Osteocyte (in vitro differentiated cells): ENCODE results near the gene TSPEAR. TPM values are rescaled to one million over a fixed set of nuclear protein-coding genes. Genes with fewer than 3 reads are reported as not detected.

Source experiments
- DNase-seq: peaks from one replicate; pipeline ENCODE4 v3.0.0; 2021; ENCODE audit warnings: mixed read lengths; ENCODE audit not compliant: unreplicated experiment; ENCODE audit errors: extremely low spot score
- H3K27ac Mint-ChIP-seq: one replicate; pipeline ENCODE4 v1.8.0; 2021; ENCODE audit warnings: mild to moderate bottlenecking, mixed read lengths; ENCODE audit not compliant: unreplicated experiment
- H3K27me3 Mint-ChIP-seq: one replicate; pipeline ENCODE4 v1.8.0; 2021; ENCODE audit warnings: mixed read lengths; ENCODE audit not compliant: unreplicated experiment
- H3K36me3 Mint-ChIP-seq: one replicate; pipeline ENCODE4 v1.8.0; 2021; ENCODE audit warnings: mixed read lengths; ENCODE audit not compliant: unreplicated experiment
- H3K4me1 Mint-ChIP-seq: one replicate; pipeline ENCODE4 v1.8.0; 2021; ENCODE audit warnings: mixed read lengths; ENCODE audit not compliant: unreplicated experiment
- H3K4me3 Mint-ChIP-seq: one replicate; pipeline ENCODE4 v1.8.0; 2021; ENCODE audit warnings: mild to moderate bottlenecking, moderate library complexity, mixed read lengths; ENCODE audit not compliant: unreplicated experiment
- H3K9me3 Mint-ChIP-seq: one replicate; pipeline ENCODE4 v1.8.0; 2021; ENCODE audit warnings: mixed read lengths; ENCODE audit not compliant: unreplicated experiment
- CTCF ChIP-seq: fragments of 200-600 bp; sonication (generic); IDR thresholded peaks from 2 replicates; pipeline ENCODE4 v1.5.0; 2021; ENCODE audit warnings: antibody characterized with exemption, mild to moderate bottlenecking, moderate library complexity
- total RNA-seq: library from RNA; stranded (reverse); gene quantifications from 2 replicates; pipeline ENCODE4 v1.2.1, GENCODE V29; 2021

Gene TSPEAR
- total RNA-seq, 1 donor from 2014 or later: not detected

DNA sequence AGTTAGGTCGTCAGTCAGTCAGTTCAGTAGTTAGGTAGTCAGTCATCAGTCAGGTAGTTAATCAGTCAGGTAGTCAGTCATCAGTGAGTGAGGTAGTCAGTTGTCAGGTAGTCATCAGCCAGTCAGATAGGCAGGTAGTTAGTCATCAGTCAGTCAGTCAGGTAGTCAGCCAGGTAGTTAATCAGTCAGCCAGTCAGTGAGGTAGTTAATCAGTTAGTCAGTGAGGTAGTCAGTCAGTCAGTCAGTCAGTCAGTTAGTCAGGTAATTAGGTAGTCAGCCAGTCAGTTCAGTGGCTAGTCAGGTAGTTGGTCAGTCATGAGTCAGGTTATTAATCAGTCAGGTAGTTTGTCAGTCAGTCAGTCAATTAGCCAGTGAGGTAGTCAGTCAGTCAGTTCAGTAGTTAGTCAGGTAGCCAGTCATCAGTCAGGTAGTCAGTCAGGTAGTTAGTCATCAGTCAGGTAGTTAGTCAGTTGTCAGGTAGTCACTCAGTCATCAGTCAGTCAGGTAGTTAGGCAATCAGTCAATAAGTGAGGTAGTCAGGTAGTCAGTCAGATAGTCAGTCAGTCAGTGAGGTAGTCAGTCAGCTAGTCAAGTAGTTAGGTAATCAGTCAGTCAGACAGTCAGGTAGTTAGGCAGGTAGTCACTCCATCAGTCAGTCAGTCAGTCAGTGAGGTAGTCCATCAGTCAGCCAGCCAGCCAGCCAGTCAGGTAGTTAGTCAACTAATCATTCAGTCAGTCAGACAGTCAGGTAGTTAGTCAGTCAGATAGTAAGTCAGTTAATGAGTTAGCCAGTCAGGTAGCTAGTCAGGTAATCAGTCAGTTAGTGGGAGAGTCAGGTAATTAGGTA lies 187.6 kb downstream of the TSPEAR start:
- Mint-ChIP-seq H3K27ac (no peak overlapping the region), H3K36me3 (no peaks in the 10 kb centered on the region), H3K4me1 (no peaks in the 10 kb centered on the region), H3K4me3 (no peak overlapping the region), H3K9me3 (no peaks in the 10 kb centered on the region), H3K27me3 (no peaks in the 10 kb centered on the region)
- DNase-seq: no peak
- no peak for TF ChIP-seq CTCF

DNA sequence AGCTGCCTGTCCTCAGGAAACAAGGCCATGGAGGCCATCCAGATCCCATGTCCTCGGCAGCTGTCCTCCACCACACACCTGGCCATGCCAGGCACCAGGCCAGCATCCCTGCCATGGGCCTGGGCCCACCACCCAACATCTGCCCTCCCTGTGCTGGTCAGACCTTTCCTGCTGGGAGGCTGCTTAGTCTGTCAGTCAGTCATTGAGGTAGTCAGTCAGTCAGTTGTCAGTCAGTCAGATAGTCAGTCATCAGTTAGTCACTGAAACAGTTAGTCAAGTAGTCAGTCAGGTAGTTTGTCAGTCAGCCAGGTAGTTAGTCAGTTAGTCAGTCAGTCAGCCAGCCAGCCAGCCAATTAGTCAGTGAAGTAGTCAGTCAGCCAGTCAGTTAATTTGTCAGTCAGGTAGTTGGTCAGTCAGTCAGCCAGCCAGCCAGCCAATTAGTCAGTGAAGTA lies 188.6 kb downstream of the TSPEAR start:
- TF ChIP-seq CTCF: no peak

GRCh38 chr21:44521928-44522752 lies 189.2 kb downstream of the TSPEAR start:
- Mint-ChIP-seq H3K27me3 (no peaks in the 10 kb centered on the region), H3K4me3 (no peak overlapping the region), H3K9me3 (no peaks in the 10 kb centered on the region), H3K36me3 (no peaks in the 10 kb centered on the region), H3K27ac (no peak overlapping the region), H3K4me1 (no peaks in the 10 kb centered on the region)
- no peak for DNase-seq
- no peak for TF ChIP-seq CTCF

More for the DNA sequence above, 188.6 kb downstream of the TSPEAR start:
- H3K27ac Mint-ChIP-seq: no peak overlapping the region
- no peaks in the 10 kb centered on the region for H3K27me3 Mint-ChIP-seq
- no peaks in the 10 kb centered on the region for H3K4me1 Mint-ChIP-seq
- no peak for DNase-seq
- H3K36me3 Mint-ChIP-seq: no peaks in the 10 kb centered on the region
- no peaks in the 10 kb centered on the region for H3K9me3 Mint-ChIP-seq
- no peak overlapping the region for H3K4me3 Mint-ChIP-seq

DNA sequence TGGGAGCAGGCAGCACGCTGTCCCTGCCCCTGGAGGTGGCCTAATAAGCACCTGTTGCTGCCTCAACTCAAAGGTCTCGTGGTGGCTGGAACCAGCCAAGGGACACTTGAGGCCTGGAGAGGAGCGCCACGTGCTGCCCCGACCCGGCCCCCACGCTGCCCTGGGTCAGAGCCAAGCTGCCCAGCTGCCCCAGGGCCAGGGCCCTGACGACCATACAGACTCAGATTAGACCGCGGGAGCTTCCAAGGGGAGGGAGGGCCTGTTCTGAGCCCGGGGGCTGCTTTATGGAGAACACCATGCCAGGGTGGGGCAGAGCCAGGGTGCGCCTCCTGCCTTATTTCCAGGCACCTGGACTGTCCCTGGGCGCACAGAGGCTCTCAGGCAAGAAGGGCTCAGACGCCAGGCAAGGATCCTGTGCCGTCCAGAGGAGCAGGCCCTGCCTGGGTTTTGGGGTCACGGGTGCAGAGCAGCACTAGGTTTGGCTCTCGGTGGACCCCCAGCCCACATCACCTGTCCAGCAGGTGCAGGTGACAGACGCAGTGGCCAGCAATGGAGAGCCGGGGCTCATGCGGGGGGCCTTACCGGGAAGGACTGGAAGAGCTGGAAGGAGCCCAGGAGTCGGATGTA lies 190.0 kb downstream of the TSPEAR start:
- no peak overlapping the region for H3K27ac Mint-ChIP-seq
- no peak for TF ChIP-seq CTCF

More for the DNA sequence above, 190.0 kb downstream of the TSPEAR start:
- no peaks in the 10 kb centered on the region for H3K27me3 Mint-ChIP-seq
- H3K4me1 Mint-ChIP-seq: no peaks in the 10 kb centered on the region
- H3K36me3 Mint-ChIP-seq: no peaks in the 10 kb centered on the region
- no peak for DNase-seq
- no peaks in the 10 kb centered on the region for H3K9me3 Mint-ChIP-seq
- no peak overlapping the region for H3K4me3 Mint-ChIP-seq
